Subcutaneous adipose tissue (tissue), 4 donors: ENCODE measurements around the gene MAP4K3. TPM values are rescaled to one million over a fixed set of nuclear protein-coding genes. Genes with fewer than 3 reads are reported as not detected.

Experiments
- CTCF ChIP-seq: fragments of 450-650 bp; IDR thresholded peaks from one replicate; pipeline ENCODE4 v1.5.1; 2016; ENCODE audit warnings: low read depth, mild to moderate bottlenecking, control low read depth, antibody characterized with exemption, moderate library complexity
- total RNA-seq, 4 donors: library from RNA; depleted of rRNA; stranded (reverse); fragments of >200 nt; gene quantifications; one replicate each; pipeline ENCODE4 v1.1.0, GENCODE V29; 2016

MAP4K3 gene
- total RNA-seq, 4 donors from 2014 or later, result 57.8 to 90.6 (median 63.6) TPM

GRCh38 chr2:39266139-39266805 is 170.8 kb downstream of the MAP4K3 start:
- no peak for TF ChIP-seq CTCF

GRCh38 chr2:39265315-39265714 is 171.8 kb downstream of the MAP4K3 start:
- TF ChIP-seq CTCF, result no peak

GRCh38 chr2:39264733-39265132 is 172.4 kb downstream of the MAP4K3 start:
- TF ChIP-seq CTCF, result no peak

GRCh38 chr2:39260087-39260486 is 177.0 kb downstream of the MAP4K3 start:
- no peak for TF ChIP-seq CTCF

GRCh38 chr2:39256040-39256439 is 181.0 kb downstream of the MAP4K3 start:
- TF ChIP-seq CTCF, result no peak

- no peak for TF ChIP-seq CTCF
Measured at GRCh38 chr2:39252888-39253518, 184.1 kb downstream of the MAP4K3 start.

GRCh38 chr2:39247512-39248043 is 189.5 kb downstream of the MAP4K3 start:
- no peak for TF ChIP-seq CTCF
